GM06990 (cell line): ENCODE data around the gene EPHB6.

Experiments
- DNase-seq: peaks from one replicate; pipeline ENCODE4 v3.0.0-alpha.2; 2011; ENCODE audit not compliant: insufficient read length; ENCODE audit errors: extremely low read depth
- H3K27me3 ChIP-seq: replicated peaks from 2 replicates; pipeline ENCODE4 v1.6.0; 2011; ENCODE audit warnings: low read length; ENCODE audit not compliant: control insufficient read depth, insufficient read depth
- H3K36me3 ChIP-seq: 2 replicates; pipeline ENCODE4 v1.5.1; 2011; ENCODE audit warnings: low read length; ENCODE audit not compliant: control insufficient read depth, insufficient read depth
- H3K4me3 ChIP-seq: replicated peaks from 2 replicates; pipeline ENCODE4 v1.5.1; 2011; ENCODE audit warnings: low read depth, mild to moderate bottlenecking, control low read depth, low read length
- TF ChIP-seq, protein P1 (sequence below): IDR thresholded peaks from 2 replicates; pipeline ENCODE4 v1.5.1; 2011; ENCODE audit warnings: low read length, control low read depth, mild to moderate bottlenecking, inconsistent platforms; ENCODE audit not compliant: insufficient read depth, poor library complexity, severe bottlenecking

EPHB6 gene

DNA sequence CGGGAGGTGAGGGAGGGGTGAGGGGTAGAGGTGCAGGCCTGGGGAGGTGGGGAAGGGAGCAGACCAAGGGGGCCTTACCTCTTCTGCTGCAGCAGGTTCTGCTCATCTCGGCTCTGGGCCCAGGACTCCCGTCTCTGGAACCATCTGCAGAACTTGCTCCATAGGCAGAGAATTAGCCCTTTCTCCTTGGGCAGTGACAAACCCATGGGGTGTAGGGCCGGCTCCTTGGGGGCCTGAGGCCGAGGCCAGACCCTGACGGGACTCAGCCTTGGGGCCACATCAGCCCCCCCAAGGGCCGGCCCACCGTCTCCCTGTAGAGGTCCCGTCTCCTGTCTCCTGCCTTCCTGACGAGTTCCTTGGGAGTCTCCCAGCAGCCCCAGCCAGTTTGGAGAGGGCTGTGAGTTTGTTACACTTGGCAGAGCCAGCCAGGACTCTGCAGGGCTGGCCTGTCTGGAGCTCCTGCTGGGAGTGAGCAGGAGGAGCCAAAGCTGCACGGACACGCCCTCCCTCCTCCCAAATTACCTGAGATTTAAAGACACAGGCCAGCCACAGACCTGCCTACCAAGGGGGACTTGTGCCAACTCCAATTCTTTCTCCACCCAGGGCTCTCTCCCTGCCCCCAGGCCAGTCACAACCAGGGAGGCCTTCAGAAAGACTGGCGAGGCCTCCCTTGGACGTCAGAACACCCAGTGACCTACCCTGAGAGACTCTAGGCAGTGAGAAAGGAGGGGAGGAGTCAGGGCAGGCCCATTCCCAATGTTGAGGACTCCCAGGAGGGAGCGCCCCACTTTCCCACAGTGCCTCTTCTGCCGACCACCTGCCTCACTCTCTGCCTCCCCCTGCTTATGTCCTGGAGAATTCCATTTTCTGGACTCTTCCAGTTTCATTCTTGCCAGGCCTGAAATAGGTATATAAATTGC, 30.7 kb downstream of the EPHB6 start, which contains the start of gene TRPV6:
TSS of gene TRPV6 (minus strand) at position 435 of the 920 bp plus-strand sequence.
- TF ChIP-seq, protein P1, sequence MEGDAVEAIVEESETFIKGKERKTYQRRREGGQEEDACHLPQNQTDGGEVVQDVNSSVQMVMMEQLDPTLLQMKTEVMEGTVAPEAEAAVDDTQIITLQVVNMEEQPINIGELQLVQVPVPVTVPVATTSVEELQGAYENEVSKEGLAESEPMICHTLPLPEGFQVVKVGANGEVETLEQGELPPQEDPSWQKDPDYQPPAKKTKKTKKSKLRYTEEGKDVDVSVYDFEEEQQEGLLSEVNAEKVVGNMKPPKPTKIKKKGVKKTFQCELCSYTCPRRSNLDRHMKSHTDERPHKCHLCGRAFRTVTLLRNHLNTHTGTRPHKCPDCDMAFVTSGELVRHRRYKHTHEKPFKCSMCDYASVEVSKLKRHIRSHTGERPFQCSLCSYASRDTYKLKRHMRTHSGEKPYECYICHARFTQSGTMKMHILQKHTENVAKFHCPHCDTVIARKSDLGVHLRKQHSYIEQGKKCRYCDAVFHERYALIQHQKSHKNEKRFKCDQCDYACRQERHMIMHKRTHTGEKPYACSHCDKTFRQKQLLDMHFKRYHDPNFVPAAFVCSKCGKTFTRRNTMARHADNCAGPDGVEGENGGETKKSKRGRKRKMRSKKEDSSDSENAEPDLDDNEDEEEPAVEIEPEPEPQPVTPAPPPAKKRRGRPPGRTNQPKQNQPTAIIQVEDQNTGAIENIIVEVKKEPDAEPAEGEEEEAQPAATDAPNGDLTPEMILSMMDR: no peak
- H3K36me3 ChIP-seq: no peaks in the 10 kb centered on the region
- no peak within 1 kb of the TSS for H3K4me3 ChIP-seq
- H3K27me3 ChIP-seq: no peaks in the 10 kb centered on the region
- DNase-seq: no peak

DNA sequence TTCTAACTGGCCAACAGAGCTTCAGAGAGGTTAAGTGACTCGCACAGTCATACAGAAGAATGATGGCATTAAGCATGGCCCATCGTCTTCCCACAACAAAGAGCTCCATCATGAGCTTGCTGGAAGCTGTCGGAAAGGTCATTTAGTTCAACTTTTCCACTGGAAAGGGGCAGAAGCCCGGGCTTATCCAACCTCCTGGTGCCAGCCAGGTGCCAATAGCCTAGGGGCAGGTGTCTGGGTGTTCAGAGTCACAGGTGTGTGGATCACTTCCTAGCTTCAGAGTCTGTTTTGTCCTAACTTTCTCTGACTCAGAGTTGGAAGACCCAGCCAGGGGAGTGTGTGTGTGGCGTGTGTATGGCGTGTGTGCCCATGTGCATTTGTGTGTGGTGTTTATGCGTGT, 32.0 kb downstream of the EPHB6 start:
- Histone ChIP-seq H3K27me3 (no peaks in the 10 kb centered on the region), H3K4me3 (no peak overlapping the region), H3K36me3 (no peaks in the 10 kb centered on the region)
- DNase-seq: no peak
- TF ChIP-seq, protein P1: no peak

DNA sequence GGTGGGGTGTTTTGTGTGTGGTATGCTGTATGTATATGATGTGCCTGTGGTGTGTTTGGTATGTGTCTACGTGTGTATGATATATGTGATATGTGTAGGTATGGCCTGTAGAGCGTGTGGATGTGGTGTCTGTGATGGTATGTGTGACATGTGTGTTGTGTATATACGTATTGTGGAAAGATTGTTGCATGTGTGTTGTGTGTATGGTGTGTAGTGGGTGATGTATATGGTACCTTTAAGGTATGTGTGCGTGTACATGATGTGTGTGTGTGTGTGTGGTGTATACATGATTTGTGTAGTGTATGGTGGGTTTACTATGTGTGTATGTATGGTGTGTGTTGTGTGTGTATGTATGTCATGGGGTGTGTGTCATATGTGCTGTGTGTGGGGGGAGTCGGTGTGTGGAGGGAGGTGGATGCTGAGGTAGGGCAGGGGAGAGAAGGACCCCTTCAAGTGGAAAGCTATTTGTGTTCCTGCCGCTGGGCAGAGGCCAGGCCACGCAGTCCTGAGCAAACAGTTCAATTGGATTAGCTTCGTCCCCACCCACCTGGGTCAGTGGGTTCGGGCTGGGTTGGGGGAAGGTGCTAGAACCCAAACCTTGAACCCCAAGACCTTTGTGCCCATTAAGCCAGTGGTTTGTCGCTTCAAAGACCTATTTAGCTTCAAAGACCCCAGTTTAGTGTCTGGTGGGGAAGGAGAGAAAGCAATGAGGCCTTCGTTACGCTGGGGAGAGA, 32.6 kb downstream of the EPHB6 start:
- no peak for DNase-seq
- no peak overlapping the region for H3K4me3 ChIP-seq
- H3K36me3 ChIP-seq: no peaks in the 10 kb centered on the region
- H3K27me3 ChIP-seq: no peaks in the 10 kb centered on the region
- TF ChIP-seq, protein P1: no peak

DNA sequence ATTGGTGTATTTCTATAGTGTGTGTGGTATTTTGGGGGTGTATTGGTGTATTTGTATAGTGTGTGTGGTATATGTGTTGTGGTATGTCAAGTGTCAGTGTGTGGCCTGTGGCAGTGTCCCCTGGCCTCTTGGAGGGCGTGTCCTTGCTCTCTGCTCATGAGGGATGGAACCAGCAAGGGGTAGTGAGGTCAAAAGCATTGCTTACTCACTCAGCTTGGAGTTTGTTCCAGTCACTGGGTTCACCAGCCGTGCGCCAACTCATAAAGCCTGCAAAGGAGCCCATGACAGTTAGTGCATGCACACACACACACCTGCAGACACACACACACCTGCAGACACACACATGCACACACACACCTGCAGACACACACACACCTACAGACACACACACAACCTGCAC, 34.9 kb downstream of the EPHB6 start:
- no peak overlapping the region for H3K4me3 ChIP-seq
- no peaks in the 10 kb centered on the region for H3K36me3 ChIP-seq
- no peak for DNase-seq
- TF ChIP-seq, protein P1: no peak
- H3K27me3 ChIP-seq: no peaks in the 10 kb centered on the region; the same call in 1 of the 2 replicates

DNA sequence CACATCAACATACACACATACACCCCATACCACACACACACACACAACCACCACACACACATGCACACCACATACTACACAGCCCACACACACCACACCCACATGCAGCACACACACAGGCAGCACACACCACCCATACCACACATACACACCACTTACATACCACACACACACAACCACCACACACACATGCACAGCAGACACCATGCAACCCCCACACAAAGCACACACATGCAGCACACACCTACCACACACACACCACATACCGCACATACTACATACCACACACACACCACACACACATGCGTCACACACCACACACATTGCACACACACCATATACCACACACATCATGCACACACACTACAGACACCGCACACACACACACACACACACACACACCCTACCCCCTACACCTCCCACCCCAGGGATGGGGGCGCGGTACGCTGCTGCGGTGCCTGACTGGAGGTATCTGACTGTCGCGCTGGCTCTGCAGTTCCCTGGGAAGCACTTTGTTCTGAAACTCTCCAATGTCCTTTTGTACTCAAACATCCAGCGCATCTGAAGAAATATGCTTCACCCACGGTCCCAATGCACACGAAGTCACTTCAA, 36.1 kb downstream of the EPHB6 start:
- no peak overlapping the region for H3K4me3 ChIP-seq
- DNase-seq: no peak
- H3K27me3 ChIP-seq: no peaks in the 10 kb centered on the region; the same call in 1 of the 2 replicates
- H3K36me3 ChIP-seq: no peaks in the 10 kb centered on the region
- TF ChIP-seq, protein P1: no peak
